WERI-Rb-1 (cell line): ENCODE data around the gene NOL12.

Experiments used
- DNase-seq: peaks from one replicate; pipeline ENCODE4 v3.0.0-alpha.2; 2020
- H3K27ac ChIP-seq: fragments of 250-450 bp; sonication (Bioruptor Pico); 2 replicates; pipeline ENCODE4 v1.5.1; 2020; ENCODE audit warnings: mild to moderate bottlenecking, moderate library complexity
- H3K27me3 ChIP-seq: fragments of 250-450 bp; sonication (Bioruptor Pico); 2 replicates; pipeline ENCODE4 v1.5.1; 2021; ENCODE audit warnings: mild to moderate bottlenecking, low read depth, moderate library complexity; ENCODE audit not compliant: insufficient read depth, severe bottlenecking
- H3K36me3 ChIP-seq: fragments of 250-450 bp; sonication (Bioruptor Pico); 2 replicates; pipeline ENCODE4 v1.5.1; 2020; ENCODE audit warnings: mild to moderate bottlenecking, moderate library complexity
- H3K4me3 ChIP-seq: 2 replicates; pipeline ENCODE4 v1.5.1; 2011; ENCODE audit warnings: low read depth, mild to moderate bottlenecking, control low read depth, low read length
- H3K9me3 ChIP-seq: fragments of 250-450 bp; sonication (Bioruptor Pico); 2 replicates; pipeline ENCODE4 v1.5.1; 2021; ENCODE audit warnings: mild to moderate bottlenecking, moderate library complexity; ENCODE audit not compliant: severe bottlenecking
- TF ChIP-seq, protein P1 (sequence below): IDR thresholded peaks from 2 replicates; pipeline ENCODE4 v1.5.1; 2011; ENCODE audit warnings: low read depth, mild to moderate bottlenecking, control low read depth, inconsistent platforms, low read length

NOL12 gene

DNA sequence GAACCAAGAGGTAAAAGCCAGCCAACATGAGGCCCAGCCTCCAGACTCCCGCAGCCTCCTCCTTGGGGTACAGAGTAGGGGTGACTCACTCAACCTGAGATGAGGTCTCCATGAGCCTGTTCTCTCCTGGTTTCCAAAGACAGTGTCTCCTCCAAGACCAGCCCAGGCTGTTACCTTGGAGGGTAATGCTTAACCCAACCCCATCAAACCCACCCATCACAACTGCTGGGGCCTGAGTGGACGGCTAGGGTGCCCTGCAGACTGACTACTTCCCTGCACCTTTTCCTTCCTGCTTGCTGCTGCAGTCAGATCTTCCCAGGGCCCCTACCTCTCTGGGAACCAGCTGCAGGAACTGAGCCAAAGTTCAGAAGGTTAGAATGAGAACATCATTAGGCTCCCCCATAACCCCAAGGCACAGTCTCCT is 5.1 kb upstream of the NOL12 start:
- H3K27me3 ChIP-seq, result no peaks in the 10 kb centered on the region
- TF ChIP-seq, protein P1, sequence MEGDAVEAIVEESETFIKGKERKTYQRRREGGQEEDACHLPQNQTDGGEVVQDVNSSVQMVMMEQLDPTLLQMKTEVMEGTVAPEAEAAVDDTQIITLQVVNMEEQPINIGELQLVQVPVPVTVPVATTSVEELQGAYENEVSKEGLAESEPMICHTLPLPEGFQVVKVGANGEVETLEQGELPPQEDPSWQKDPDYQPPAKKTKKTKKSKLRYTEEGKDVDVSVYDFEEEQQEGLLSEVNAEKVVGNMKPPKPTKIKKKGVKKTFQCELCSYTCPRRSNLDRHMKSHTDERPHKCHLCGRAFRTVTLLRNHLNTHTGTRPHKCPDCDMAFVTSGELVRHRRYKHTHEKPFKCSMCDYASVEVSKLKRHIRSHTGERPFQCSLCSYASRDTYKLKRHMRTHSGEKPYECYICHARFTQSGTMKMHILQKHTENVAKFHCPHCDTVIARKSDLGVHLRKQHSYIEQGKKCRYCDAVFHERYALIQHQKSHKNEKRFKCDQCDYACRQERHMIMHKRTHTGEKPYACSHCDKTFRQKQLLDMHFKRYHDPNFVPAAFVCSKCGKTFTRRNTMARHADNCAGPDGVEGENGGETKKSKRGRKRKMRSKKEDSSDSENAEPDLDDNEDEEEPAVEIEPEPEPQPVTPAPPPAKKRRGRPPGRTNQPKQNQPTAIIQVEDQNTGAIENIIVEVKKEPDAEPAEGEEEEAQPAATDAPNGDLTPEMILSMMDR, result no peak
- H3K36me3 ChIP-seq, result no peaks in the 10 kb centered on the region
- no peak for DNase-seq
- H3K4me3 ChIP-seq, result no peak overlapping the region
- no peak overlapping the region for H3K27ac ChIP-seq
- H3K9me3 ChIP-seq, result no peaks in the 10 kb centered on the region

GRCh38 chr22:37681556-37682049 is 4.5 kb upstream of the NOL12 start:
- no peaks in the 10 kb centered on the region for H3K36me3 ChIP-seq
- peak; percentile 85 for DNase-seq
- no peak overlapping the region for H3K27ac ChIP-seq

DNA sequence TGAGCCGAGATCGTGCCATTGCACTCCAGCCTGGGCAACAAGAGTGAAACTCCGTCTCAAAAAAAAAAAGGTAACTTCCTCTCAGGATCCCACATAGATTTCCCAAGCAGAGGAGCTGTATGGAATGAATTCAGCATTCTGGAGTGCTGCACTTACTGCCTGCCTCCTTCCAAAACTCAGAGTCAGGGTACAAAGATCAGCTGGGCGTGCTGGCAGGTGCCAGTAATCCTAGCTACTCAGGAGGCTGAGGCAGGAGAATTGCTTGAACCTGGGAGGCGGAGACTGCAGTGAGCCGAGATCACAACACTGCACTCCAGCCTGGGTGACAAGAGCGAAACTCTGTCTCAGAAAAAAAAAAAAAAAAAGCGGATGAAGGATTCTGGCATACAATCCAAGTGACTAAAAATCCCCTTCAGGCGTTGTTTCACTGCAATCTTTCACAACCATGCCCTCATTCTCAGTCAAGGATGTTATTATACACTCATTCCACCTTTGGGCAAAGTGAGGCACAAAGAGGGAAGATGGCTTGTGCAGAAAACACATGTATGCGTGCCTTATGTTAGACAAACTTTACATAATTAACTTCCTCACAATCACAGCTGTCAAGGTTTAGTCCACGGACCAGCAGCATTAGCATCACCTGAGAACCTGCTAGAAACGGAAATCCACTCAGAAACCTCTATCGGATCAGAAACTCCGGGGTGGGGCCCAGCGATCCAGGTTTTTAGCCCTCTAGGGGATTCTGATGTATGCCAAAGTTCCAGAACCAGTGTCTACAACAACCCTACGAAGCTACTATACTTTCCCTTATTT is 1.1 kb upstream of the NOL12 start:
- Histone ChIP-seq H3K27me3 (no peaks in the 10 kb centered on the region), H3K27ac (no peak overlapping the region), H3K9me3 (no peaks in the 10 kb centered on the region), H3K36me3 (peaks cover 15% of the 10 kb centered on the region), H3K4me3 (no peak overlapping the region)
- DNase-seq, result no peak
- TF ChIP-seq, protein P1, result no peak

More at GRCh38 chr22:37681556-37682049, 4.5 kb upstream of the NOL12 start:
- no peak overlapping the region for H3K4me3 ChIP-seq
- no peaks in the 10 kb centered on the region for H3K9me3 ChIP-seq
- no peaks in the 10 kb centered on the region for H3K27me3 ChIP-seq
- TF ChIP-seq, protein P1, result peak; percentile 97

DNA sequence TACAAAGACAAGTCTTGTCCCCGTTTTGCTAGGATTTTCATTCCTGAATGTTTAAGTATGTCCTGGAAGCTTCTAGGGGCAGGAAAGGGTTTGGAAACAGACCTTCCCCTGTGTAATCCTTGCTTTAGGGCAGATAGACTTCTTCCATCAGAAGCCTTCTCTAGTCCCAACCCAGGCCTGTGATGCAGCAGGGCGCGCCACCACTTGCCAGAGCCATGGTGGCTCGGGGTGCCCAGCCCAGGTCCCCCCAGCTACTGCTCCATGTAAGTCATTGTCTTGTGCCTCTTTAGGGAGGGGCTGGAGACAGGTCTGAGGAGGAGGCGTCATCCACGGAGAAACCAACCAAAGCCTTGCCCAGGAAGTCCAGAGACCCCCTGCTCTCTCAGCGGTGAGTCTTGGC is 4.3 kb downstream of the NOL12 start:
- no peak overlapping the region for H3K27ac ChIP-seq
- H3K36me3 ChIP-seq, result peaks cover 42% of the 10 kb centered on the region
- TF ChIP-seq, protein P1, result no peak
- H3K27me3 ChIP-seq, result no peaks in the 10 kb centered on the region
- H3K4me3 ChIP-seq, result no peak overlapping the region
- no peaks in the 10 kb centered on the region for H3K9me3 ChIP-seq
- no peak for DNase-seq

GRCh38 chr22:37690901-37691504 is 4.9 kb downstream of the NOL12 start:
- Histone ChIP-seq H3K36me3 (peaks cover 42% of the 10 kb centered on the region), H3K27me3 (no peaks in the 10 kb centered on the region), H3K27ac (no peak overlapping the region), H3K4me3 (no peak overlapping the region), H3K9me3 (no peaks in the 10 kb centered on the region)
- TF ChIP-seq, protein P1, result no peak
- DNase-seq, result no peak
